ENCODE measurements around the gene TRIM32.
A peak's percentile ranks its signal among the peaks of the same experiment; 100 is the strongest.
"Not testable (repeated sequence)": the region's sequence is repeated elsewhere in the genome, so short reads cannot be mapped to it uniquely, and the experiment has no call there.

TRIM32 gene

DNA sequence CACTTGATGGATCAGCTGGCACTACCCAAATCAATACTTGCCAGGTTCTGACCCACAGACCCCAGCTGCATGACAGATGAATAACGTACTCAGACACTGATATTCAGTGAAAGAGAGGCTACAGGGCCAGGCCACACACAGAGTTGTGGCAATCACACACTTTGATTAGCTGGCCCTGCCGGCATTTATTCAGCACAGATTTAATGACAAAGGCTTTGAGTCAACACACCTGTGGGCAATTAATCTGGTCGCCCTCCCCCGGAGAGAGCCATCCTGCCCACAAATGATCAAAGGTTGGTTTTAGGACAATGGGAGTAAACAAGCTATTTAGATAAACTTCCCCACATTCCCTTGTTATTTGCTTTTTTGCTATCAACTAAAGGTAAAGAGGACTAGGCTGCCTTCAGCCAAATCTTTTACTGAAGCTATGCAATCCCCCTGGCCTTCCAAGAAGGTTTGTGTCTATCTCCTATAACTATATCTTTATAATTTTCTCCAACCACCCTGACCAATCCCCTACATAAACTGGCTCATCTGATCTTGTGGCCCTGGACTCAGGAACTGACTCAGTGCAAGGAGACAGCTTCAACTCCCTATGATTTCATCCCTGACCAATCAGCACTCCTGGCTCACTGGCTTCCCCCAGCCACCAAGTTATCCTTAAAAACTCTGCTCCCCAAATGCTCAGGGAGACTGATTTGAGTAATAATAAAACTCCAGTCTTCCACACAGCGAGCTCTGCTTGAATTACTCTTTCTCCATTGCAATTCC is 12.7 kb upstream of the TRIM32 start:
- H3K4me3 ChIP-seq (ENCODE audit: low read depth, low read length): no peak overlapping the region

DNA sequence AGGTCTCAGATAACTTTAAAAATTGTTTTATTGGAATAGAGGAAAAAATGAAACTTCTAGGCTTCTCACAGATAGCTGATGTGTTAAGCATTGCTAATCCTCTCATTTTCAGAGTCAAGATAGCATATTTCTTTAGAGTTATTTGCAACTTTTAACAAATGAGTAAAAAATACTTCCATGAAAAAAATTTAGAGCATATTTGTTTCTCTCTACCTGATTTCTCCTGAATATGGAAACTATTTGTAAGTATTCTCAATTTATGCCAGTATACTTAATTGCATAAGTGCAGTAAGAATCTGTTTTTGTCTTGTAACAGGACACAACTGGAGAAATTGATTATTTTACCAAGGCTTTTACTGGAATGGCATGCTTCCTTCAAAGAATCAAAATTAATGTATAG is 3.6 kb upstream of the TRIM32 start:
- H3K4me3 ChIP-seq (ENCODE audit: low read depth, low read length): no peak overlapping the region

DNA sequence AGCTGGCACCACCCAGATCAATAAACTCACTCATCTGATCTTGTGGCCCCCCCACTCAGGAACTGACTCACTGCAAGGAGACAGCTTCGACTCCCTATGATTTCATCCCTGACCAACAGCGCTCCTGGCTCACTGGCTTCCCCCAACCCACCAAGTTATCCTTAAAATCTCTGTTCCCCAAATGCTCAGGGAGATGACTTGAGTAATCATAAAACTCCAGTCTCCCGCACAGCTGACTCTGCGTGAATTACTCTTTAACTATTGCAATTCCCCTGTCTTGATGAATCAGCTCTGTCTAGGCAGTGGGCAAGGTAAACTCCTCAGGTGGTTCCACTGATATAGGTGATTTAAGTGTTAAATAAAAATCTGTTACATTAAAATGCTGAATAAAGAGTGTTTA is 1.9 kb upstream of the TRIM32 start:
- no peak overlapping the region for H3K4me3 ChIP-seq (ENCODE audit: low read depth, low read length)

DNA sequence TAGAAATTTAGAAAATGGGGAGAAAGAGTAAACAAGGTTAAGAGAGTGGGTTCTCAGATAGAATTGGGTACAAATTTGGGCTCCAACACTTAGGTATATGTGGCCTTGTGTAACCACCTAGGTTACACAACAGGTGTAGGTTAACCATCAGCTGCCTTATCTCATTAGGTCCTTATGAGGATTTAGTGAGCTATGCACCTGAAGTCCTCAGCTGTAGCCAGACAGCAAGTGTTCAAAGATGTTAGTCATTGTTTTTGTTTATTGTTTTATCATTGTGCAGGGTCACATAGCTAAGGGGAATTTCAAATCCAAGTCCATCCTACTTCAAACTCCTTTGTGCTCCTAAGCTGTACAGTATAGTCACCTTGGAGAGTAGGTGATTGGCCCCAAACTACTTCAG is 970 bp upstream of the TRIM32 start:
- H3K4me3 ChIP-seq (ENCODE audit: low read depth, low read length): no peak overlapping the region

DNA sequence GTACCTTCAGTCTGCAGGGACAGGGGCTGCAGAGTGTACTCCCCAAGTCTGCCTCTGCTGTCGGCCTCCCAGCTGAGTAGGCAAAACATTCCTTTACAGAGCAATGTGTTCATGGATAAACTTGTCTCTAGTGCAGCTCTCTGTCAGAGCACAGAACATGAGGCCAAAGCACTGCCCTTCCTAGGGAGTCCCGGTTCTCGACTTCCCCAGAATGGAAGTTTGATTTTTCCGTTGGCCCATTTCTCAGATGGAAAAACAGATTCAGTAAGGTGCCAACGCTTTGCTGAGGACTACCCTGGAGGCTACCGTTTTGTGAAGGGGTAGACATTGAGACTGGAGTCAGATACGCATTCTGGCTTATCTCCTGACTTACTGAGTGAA is 422 bp upstream of the TRIM32 start:
- H3K4me3 ChIP-seq (ENCODE audit: low read depth, low read length): peak overlapping the region; percentile 44

DNA sequence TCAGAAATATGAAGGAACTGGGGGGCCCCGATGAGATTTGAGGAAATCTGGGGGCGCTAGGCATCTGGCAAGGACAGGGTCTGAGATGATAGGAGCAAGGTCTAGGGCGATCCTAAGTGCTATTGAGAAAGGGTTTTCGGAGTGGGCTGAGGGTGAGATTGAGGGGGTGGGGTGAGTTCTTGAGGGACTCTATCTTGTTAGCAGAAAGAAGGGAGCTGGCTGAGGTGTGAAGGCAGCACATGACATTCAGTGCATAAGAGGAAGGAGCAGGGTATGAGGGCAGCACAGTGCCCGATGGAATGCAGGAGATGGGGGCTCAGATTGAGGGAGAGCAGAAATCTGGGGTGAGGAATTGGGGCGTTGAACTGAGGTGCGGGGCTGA is 640 bp downstream of the TRIM32 start:
- H3K4me3 ChIP-seq (ENCODE audit: low read depth, low read length): peak overlapping the region; percentile 52

DNA sequence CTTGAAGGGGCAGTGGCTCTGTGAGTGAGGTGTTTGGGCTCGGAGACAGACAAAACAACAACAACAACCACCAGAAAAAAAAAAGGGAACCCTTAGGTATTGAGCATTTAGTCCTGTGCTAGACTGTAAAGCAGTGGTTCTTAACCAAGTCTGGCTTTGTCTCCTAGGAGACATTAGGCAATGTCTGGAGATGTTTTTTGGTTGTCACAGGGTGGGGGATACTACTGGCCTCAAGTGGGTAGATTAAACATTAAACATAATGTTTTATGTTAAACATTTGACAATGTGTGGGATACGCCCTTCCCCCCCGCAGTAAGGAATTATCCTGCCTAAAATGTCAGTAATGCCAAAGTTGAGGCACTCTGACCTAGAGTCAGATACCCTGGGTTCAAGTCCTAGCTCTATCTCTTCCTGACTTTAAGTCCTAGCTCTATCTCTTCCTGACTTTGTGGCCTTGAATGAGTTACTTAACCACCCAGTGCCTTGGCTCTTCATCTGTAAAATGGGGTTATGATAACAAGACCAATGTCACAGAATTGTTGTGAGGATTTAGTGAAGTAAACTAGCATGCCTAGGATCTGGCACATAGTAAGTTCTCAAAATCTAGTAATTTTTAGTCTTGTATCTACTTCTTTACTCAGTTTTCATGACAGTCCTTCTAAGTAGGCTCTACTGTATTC is 1.8 kb downstream of the TRIM32 start:
- no peak overlapping the region for H3K4me3 ChIP-seq (ENCODE audit: low read depth, low read length)

DNA sequence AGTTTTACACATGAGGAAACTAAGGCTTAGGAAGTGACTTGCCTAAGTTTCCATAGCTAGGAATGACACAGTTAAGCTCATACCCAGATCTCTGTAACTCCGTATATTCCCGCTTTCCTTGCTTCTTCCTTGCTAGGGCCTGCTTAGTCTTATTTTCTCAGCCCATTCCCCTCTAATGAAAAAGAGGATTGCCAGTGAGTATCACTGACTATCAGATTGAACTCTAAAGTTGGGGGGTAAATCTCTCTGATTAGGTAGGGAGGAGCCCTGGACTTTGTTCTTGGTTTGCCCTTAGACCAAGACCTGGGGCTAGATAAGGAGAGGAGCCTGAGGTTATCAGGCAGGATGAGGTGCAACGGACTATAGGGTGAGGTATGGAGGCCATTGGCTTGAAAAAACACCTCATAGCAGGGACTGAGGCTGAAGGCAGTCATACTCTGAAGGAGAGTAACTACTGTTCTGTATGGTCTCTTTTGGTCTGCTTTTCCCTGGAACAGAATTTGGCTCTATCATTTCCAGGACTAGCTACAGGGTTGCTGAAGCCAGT is 2.5 kb downstream of the TRIM32 start:
- H3K4me3 ChIP-seq (ENCODE audit: low read depth, low read length): no peak overlapping the region

DNA sequence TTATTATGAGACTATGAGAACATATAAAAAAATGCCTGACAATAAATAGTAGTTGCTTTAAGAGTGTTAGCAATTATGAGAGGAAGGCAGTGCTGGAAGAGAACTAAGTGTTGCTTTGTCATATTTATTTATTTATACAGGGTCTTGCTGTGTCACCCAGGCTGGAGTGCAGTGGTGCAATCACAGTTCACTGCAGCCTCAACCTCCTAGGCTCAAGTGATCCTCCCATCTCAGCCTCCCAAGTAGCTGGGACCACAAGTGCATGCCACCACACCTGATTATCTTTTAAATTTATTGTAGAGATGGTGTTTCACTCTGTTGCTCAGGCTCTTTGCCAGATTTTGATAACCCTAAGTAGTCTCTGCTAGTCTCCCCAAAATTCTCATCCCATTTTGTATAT is 3.7 kb downstream of the TRIM32 start:
- H3K4me3 ChIP-seq (ENCODE audit: low read depth, low read length): not testable (repeated sequence)

DNA sequence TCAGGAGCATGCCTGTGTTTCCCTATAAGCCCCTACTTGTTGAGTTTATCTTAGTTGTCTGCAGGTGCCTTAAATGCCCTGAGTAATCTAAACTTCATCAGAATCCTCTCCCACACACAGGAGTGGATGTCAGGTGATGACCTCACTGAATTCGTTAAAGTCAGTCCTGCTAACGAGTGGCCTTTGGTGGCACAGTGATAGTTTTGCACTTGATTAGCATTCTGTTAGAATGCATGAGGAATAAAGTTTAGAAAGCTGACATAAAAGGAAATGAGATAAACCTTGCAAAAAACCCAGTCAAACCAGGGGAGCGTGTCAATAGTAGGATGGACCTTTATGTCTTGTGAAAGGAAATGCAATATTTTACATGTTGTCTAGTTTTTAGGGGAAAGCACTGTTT is 4.5 kb downstream of the TRIM32 start:
- H3K4me3 ChIP-seq (ENCODE audit: low read depth, low read length): no peak overlapping the region

DNA sequence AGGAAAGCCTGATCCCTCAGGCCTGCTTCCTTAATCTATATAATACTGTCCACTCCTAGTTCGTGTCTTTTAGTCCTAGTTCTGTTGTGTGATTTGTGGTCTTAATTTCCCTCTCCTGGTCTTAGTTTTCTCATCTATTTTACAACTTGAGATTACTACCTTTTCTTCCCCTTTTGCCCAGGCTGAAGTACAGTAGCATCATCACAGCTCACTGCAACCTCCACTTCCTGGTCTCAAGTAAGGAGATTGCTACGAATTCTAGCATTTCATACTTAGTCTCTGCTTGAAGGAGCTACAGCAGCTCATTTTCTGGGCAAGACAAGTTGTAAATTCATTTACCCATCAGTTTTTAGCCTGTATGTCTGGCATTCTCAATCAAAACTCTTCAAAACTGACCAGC is 5.5 kb downstream of the TRIM32 start:
- H3K4me3 ChIP-seq (ENCODE audit: low read depth, low read length): no peak overlapping the region

DNA sequence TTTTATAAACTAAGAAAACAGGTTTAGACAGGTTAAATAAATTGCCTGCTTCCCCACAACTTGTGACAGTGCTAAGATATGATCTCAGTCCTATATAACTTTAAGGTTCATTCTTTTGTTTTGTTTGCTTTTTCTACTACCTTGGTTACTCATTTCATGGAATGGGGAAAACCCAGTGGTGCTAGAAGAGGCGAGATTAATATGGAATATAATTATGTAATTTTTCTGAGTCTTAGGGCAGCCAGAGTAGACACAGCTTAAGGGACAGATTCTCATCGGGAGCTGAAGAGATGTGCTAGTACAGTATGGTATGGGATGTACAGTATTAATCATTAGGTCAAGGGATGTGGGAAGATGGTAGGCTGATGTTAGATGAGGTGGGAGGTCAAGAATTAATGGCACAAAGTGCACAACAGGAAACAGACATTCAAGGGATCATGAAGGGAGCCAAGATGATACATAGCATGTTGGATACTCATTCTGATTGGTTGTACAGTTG is 6.2 kb downstream of the TRIM32 start:
- H3K4me3 ChIP-seq (ENCODE audit: low read depth, low read length): no peak overlapping the region

DNA sequence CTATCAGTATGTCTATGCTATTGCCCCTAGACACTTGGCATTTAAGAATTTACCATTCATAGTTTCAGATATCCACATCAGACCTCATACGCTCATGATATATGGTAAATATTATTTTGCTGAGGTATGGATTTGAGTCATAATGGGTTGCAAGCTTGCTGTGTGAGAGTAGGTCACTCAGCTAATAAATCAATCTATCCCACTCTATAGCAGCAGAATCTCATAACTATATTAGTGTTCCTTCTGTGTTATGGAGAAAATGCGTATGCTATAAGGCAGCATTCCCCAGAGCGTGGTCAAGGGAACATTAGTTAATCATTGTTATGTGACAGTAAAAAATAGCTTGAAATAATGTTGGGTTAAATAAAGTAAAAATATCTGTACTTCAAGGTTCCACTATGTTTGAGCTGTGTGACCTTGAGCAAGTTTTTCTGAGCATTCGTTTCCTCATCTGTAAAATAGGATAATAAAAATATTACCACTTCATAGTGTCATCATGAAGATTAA is 7.7 kb downstream of the TRIM32 start:
- H3K4me3 ChIP-seq (ENCODE audit: low read depth, low read length): no peak overlapping the region

DNA sequence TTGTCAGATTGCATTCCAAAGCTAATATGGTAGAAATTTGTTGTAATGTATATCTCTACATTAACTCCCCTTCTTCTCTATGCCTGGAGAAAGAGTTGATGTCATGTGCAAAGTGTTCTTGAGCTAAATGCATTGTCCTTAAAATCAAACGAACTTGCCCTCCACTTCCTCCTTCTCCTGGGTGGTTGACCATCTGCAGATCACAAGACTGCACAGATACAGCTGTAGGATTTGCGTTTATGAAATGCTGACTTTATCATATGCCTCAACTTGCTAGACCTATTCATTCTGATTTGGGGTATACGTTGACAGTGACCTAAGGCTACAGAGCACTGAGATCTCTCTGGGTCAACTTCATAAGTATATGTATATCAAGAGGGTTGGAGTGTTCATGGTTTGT is 8.3 kb downstream of the TRIM32 start:
- no peak overlapping the region for H3K4me3 ChIP-seq (ENCODE audit: low read depth, low read length)

DNA sequence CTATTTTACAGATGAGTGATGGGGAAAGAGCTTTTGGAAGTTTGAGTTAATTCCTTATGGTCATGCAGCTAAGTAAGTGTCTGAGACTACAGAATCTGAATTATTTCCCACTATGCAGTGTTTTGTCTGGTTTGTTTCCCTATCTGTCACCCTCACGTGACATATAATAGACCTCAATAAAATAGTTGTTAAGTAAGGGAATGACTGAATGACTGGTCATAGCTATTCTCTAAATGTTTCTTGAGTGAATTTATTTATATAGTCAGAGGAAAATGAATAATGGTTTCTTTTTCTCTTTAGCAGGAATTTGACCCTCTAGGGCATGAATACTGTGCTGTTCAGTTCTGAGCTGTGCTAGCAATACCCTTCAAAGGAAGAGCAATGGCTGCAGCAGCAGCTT is 10.3 kb downstream of the TRIM32 start:
- H3K4me3 ChIP-seq (ENCODE audit: low read depth, low read length): no peak overlapping the region

DNA sequence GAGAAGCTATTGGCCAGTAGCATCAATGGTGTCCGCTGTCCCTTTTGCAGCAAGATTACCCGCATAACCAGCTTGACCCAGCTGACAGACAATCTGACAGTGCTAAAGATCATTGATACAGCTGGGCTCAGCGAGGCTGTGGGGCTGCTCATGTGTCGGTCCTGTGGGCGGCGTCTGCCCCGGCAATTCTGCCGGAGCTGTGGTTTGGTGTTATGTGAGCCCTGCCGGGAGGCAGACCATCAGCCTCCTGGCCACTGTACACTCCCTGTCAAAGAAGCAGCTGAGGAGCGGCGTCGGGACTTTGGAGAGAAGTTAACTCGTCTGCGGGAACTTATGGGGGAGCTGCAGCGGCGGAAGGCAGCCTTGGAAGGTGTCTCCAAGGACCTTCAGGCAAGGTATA is 10.8 kb downstream of the TRIM32 start:
- no peak overlapping the region for H3K4me3 ChIP-seq (ENCODE audit: low read depth, low read length)

DNA sequence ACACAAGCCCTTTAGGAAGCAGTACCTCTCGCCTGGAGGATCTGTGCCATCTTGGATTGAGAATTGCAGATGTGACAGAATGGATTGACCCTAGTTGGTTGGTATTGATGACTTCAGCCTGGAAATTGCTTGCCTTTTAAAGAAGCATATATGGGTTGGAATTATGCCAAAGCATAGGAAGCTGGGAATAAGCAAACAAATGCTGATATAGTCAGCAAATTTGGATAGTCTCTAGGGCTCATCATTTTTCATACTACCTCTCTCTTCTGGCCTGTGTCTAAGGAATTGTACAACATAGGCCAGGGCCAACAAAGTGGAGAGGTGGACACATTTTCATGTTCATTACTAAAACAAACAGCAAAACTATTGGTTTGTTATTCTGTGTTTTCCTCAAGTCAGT is 13.2 kb downstream of the TRIM32 start:
- H3K4me3 ChIP-seq (ENCODE audit: low read depth, low read length): no peak overlapping the region

DNA sequence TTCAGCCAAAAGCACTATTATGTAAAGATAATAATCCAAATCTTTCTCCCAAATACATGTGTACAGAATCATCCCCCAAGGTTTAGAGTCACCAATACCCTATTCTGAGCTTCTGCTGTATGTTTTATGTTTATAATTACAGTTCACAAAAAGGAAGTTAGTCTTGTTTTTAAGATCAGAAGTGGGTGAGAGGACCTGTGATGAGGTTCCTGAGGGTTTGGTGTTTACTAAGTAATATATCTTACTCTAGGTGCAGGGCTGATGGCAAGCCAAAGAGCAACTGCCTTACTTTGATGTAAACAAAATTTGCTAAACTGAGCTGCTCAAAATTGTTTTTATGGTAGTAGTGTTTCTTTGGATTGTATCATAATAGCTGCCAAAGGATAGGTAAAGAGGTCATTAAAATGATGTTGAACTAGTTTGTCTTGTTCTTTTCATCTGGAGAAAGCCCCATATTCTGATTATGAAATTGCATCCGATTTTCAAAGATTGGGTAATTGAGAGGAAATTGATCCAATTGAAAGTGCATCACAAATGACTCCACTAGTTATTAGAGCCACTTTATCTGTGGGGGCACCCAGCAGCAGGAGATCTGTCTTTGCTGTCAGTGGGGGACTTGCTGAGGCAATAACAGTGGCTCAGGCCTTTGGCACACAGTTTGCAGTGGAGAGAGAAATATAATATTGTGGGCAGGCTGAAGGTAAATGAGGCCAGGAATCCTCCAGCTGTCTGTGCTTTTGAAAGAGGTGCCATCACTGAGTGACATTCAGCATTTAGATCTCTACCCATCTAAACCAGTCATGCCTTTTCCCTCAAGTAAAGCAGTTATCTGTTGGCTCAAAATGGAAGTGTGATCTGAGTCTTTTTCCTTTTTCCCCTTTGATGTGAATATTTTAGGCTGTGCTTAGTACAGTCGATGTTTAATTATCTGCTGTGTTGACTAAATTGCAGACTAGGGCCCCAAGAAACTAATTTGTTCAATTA is 14.1 kb downstream of the TRIM32 start:
- H3K4me3 ChIP-seq (ENCODE audit: low read depth, low read length): no peak overlapping the region

DNA sequence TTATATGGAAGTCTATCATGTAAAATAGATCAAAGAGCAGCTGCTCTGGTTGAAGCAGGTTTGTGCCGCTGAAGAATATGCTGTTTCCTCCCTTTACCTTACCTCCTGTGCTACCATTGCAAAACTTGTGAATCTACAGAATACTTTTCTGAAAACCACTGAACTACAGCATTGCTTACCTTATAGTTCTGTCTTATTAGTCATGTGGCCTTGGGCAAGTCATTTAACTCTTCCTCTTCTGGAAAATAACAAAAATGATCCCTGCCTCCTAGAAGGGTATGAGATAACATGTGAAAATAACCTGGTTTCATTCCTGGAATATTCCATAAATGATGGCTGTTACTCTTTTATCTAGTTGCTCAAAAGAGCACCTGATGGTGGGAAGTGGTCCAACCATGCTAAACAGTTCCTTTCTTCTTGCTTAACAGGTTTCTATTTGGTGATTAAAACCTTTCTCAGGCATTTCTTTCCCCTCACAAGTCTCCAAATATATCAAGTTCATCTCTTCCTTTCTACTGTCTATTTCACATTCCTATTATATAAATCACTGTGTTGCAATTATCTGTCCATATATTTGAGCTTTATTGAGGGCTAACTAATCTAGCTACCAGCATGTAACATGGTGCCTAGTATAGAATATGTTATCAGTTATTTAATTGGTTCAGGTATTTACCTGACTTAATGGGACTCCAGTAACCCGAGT is 15.0 kb downstream of the TRIM32 start:
- no peak overlapping the region for H3K4me3 ChIP-seq (ENCODE audit: low read depth, low read length)

DNA sequence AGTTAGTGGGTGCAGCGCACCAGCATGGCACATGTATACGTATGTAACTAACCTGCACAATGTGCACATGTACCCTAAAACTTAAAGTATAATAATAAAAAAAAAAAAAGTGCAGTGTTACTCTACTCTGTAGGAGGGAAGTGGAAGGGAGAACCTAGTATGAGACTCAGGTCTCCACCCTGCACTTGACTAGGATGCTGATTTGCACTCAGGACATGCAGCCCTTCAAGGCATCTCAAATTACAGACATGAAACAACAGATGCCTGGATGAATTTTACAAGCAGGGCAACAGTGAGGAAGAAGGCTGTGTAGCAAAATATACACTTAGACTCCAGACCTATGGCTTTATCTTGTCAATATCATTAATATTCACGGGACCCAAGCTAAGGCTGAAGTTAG is 16.5 kb downstream of the TRIM32 start:
- no peak overlapping the region for H3K4me3 ChIP-seq (ENCODE audit: low read depth, low read length)

Measured in iPS-11a (cell line).